ENCODE data around the gene TBC1D7. TPM values are rescaled to one million over a fixed set of nuclear protein-coding genes. Genes with fewer than 3 reads are reported as not detected.

The TBC1D7 gene
- total RNA-seq, 1 experiment from 2014 or later = 29.2 TPM

GRCh38 chr6:13268913-13269518 is 59.3 kb downstream of the TBC1D7 start:
- no peaks in the 10 kb centered on the region for H3K79me2 ChIP-seq (ENCODE audit: low read depth)
- H3K4me3 ChIP-seq = no peak overlapping the region
- H4K20me1 ChIP-seq (ENCODE audit: insufficient read depth) = no peaks in the 10 kb centered on the region
- H2AFZ ChIP-seq = no peak overlapping the region
- H3F3A ChIP-seq (ENCODE audit: insufficient read depth, low read depth) = peaks cover 6% of the 10 kb centered on the region; the same call in 1 of the 2 replicates
- peak; percentile 54 to 87 for DNase-seq
- H3K4me2 ChIP-seq = peak overlapping the region; percentile 41; the same call in 1 of the 2 replicates
- no peaks in the 10 kb centered on the region for H3K36me3 ChIP-seq (ENCODE audit: low read depth)
- no peaks in the 10 kb centered on the region for H3K27me3 ChIP-seq (ENCODE audit: insufficient read depth, low read depth)
- no TSS peak for BruUV-seq (replicated peaks)
- peaks cover 31% of the 10 kb centered on the region for H3K4me1 ChIP-seq (replicated peaks; ENCODE audit: insufficient read depth)
- no peaks in the 10 kb centered on the region for H3K9me3 ChIP-seq (ENCODE audit: insufficient read depth, low read depth)
- H3K27ac ChIP-seq = peak overlapping the region; percentile 38
- no peak for TF ChIP-seq CTCF (conservative IDR thresholded peaks at IDR 0.05)
- TF ChIP-seq EZH2 (IDR thresholded peaks at IDR 0.05; ENCODE audit: low read depth) = no peak
- no peaks in the 10 kb centered on the region for H3K9me2 ChIP-seq (ENCODE audit: insufficient read depth)
- ChIA-PET CTCF (interaction anchor here (0.7 kb wide), 1 partner anchor 1443 kb away, joined by 7 read pairs; no protein-coding TSS in a partner anchor), POLR2A (ENCODE audit: unreplicated experiment) (interaction anchor here (0.5 to 0.6 kb wide), 2 partner anchors 58 to 631 kb away, joined by 4 to 5 read pairs; no protein-coding TSS in a partner anchor)
- intact Hi-C loops (cut with micrococcal nuclease; ENCODE audit: unreplicated experiment) = no loop called here

- H3K4me2 ChIP-seq = peak overlapping the region; percentile 15; the same call in 1 of the 2 replicates
- H3K4me1 ChIP-seq (replicated peaks; ENCODE audit: insufficient read depth) = peaks cover 31% of the 10 kb centered on the region
- no TSS peak for BruUV-seq (replicated peaks)
- TF ChIP-seq EZH2 (IDR thresholded peaks at IDR 0.05; ENCODE audit: low read depth) = no peak
- TF ChIP-seq CTCF (conservative IDR thresholded peaks at IDR 0.05) = no peak
- H3K36me3 ChIP-seq (ENCODE audit: low read depth) = no peaks in the 10 kb centered on the region
- CTCF ChIA-PET = no interaction called here
- H4K20me1 ChIP-seq (ENCODE audit: insufficient read depth) = no peaks in the 10 kb centered on the region
- POLR2A ChIA-PET (ENCODE audit: unreplicated experiment) = no interaction called here
- H3F3A ChIP-seq (ENCODE audit: insufficient read depth, low read depth) = peaks cover 6% of the 10 kb centered on the region; the same call in 1 of the 2 replicates
- H3K27me3 ChIP-seq (ENCODE audit: insufficient read depth, low read depth) = no peaks in the 10 kb centered on the region
- no peaks in the 10 kb centered on the region for H3K79me2 ChIP-seq (ENCODE audit: low read depth)
- peak; percentile 47 to 90 for DNase-seq
- H3K27ac ChIP-seq = peak overlapping the region; percentile 20; the same call in 1 of the 2 replicates
- intact Hi-C loops (cut with micrococcal nuclease; ENCODE audit: unreplicated experiment) = no loop called here
- no peaks in the 10 kb centered on the region for H3K9me3 ChIP-seq (ENCODE audit: insufficient read depth, low read depth)
- no peak overlapping the region for H2AFZ ChIP-seq
- no peaks in the 10 kb centered on the region for H3K9me2 ChIP-seq (ENCODE audit: insufficient read depth)
- no peak overlapping the region for H3K4me3 ChIP-seq
Measured at GRCh38 chr6:13267142-13267651, 61.1 kb downstream of the TBC1D7 start.

- Histone ChIP-seq H3K79me2 (ENCODE audit: low read depth) (no peaks in the 10 kb centered on the region), H3K4me1 (replicated peaks; ENCODE audit: insufficient read depth) (peaks cover 18% of the 10 kb centered on the region), H3K9me2 (ENCODE audit: insufficient read depth) (no peaks in the 10 kb centered on the region), H3K27me3 (ENCODE audit: insufficient read depth, low read depth) (no peaks in the 10 kb centered on the region), H3K4me2 (no peak overlapping the region), H4K20me1 (ENCODE audit: insufficient read depth) (no peaks in the 10 kb centered on the region), H3K4me3 (no peak overlapping the region), H2AFZ (no peak overlapping the region), H3K36me3 (ENCODE audit: low read depth) (no peaks in the 10 kb centered on the region), H3F3A (ENCODE audit: insufficient read depth, low read depth) (peaks cover 2% of the 10 kb centered on the region; the same call in 1 of the 2 replicates), H3K27ac (no peak overlapping the region), H3K9me3 (ENCODE audit: insufficient read depth, low read depth) (no peaks in the 10 kb centered on the region)
- BruUV-seq (replicated peaks) = no TSS peak
- TF ChIP-seq CTCF (conservative IDR thresholded peaks at IDR 0.05) (no peak), EZH2 (IDR thresholded peaks at IDR 0.05; ENCODE audit: low read depth) (no peak)
- intact Hi-C loops (cut with micrococcal nuclease; ENCODE audit: unreplicated experiment) = no loop called here
- ChIA-PET POLR2A (ENCODE audit: unreplicated experiment) (interaction anchor here (0.5 kb wide), 1 partner anchor 311 kb away, joined by 6 read pairs; no protein-coding TSS in a partner anchor), CTCF (no interaction called here)
- no peak for DNase-seq
Measured at GRCh38 chr6:13263669-13264068, 64.7 kb downstream of the TBC1D7 start.

All from PC-9 (cell line).